ENCODE results near the gene EHBP1.
"Not testable (repeated sequence)": the region's sequence is repeated elsewhere in the genome, so short reads cannot be mapped to it uniquely, and the experiment has no call there.

EHBP1 gene

DNA sequence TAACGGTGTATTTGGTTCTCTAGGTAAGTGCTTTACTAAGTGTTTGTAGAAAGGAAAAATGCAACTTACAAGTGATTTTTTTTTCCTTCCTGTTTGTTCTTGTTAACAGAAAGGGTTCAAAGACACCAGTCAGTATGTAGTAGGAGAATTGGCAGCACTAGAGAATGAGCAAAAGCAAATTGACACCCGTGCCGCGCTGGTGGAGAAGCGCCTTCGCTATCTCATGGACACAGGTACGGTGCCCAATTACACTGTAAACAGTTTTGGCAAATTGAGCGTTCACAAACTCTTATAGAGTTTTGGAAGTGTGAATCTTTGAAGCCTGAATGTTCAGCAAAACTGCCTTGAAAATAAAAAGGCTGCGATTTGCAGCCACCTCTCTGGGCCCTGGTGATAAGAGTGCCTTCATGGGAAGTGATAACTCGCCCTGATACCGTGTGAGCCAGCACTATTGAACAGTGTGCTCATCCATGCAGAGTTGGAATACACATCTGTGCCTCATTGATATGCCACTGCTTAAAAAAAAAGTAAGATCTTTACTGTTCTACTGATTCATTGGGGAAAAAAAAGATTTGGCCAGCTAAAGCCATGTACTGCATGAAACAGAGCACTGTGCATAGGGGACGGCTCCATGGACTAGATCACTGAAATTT is 291.1 kb downstream of the EHBP1 start:
- intact Hi-C loops (cut with micrococcal nuclease), result no loop called here
- no peaks in the 10 kb centered on the region for H3K9me3 Mint-ChIP-seq
- no peak overlapping the region for H3K27ac Mint-ChIP-seq
- H3K4me3 Mint-ChIP-seq, result no peak overlapping the region
- H3K4me1 Mint-ChIP-seq (ENCODE audit: low read depth), result no peaks in the 10 kb centered on the region
- peaks cover 8% of the 10 kb centered on the region for H3K36me3 Mint-ChIP-seq (ENCODE audit: low read depth)
- H3K27me3 Mint-ChIP-seq, result no peaks in the 10 kb centered on the region

DNA sequence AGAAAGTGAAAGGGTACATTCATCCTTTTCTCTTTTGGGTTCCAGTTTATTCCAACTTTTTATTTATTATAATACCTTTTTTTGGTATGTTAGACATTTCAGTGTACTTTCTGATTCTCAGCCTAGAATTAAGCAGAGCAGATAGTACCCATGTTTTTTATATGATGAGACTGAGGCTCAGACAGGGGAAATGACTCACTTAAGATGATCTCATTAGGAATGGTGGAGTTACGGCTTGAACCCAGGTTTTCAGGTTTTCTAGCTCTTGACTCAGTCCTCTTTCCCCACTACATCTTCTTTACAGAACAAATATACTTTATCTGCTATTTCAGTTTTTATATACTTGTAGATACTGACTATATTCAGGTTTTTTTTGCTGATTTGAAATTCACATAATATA is 293.4 kb downstream of the EHBP1 start:
- intact Hi-C loops (cut with micrococcal nuclease), result no loop called here
- no peak overlapping the region for H3K27ac Mint-ChIP-seq
- no peak overlapping the region for H3K4me3 Mint-ChIP-seq
- H3K4me1 Mint-ChIP-seq (ENCODE audit: low read depth), result no peaks in the 10 kb centered on the region
- H3K27me3 Mint-ChIP-seq, result no peaks in the 10 kb centered on the region
- peaks cover 8% of the 10 kb centered on the region for H3K36me3 Mint-ChIP-seq (ENCODE audit: low read depth)
- no peaks in the 10 kb centered on the region for H3K9me3 Mint-ChIP-seq

DNA sequence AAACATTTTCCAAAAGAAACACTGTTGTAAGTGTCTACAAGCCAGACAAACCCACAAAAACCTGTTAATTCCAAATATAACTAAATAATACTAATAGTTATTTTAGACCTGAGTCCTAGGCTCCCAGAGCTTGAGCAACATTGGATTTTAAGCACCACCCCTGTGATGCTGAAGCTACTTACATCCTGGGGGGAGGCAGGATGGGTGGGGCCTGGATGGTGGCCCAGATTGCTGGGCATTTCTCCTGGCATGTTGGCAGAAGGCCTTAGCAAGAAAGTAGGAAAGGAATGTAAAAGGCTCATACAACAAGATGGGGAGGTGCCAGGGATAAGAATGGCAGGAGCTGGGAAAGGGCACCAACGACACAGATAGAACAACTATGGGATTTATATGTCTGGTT is 294.4 kb downstream of the EHBP1 start:
- H3K4me3 Mint-ChIP-seq, result no peak overlapping the region
- no peak overlapping the region for H3K27ac Mint-ChIP-seq
- no peaks in the 10 kb centered on the region for H3K9me3 Mint-ChIP-seq
- no peaks in the 10 kb centered on the region for H3K27me3 Mint-ChIP-seq
- intact Hi-C loops (cut with micrococcal nuclease), result no loop called here
- H3K36me3 Mint-ChIP-seq (ENCODE audit: low read depth), result peaks cover 8% of the 10 kb centered on the region
- no peaks in the 10 kb centered on the region for H3K4me1 Mint-ChIP-seq (ENCODE audit: low read depth)

DNA sequence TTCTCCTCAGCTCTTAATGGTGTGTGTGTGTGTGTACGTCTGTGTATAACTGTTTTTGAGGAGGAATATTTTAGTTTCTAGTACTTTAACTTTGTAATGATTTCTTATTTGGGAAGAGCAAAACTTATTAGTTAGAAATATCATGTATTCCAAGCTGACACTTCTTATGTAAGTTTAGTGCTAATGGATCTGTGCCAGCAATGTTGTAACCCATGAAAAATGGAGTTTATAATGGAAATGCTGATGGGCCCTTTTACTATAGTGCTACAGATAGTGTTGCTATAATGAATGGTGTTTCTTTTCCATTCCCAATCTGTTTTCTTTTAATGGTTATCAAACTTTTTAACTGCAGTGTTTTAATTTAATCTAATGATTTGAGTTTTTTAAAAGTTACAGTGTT is 295.3 kb downstream of the EHBP1 start:
- H3K4me1 Mint-ChIP-seq (ENCODE audit: low read depth), result no peaks in the 10 kb centered on the region

DNA sequence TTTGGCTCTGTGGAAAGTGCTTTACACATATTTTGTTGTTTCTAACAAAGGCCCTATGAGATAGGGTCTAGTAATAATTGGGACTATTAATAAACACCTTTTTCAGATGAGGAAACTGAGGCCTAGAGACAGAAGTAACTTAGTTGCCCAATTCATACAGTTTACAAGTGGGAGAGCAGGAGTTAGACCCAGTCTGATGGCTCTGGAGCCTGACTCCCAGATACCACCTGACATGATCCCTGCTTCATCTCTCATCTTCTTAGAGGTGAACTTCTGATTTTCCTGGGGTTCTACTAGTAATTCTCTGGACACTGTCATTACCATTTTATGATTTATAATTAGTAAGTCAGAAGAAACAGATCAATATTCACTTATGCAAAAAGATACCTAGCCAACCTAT is 296.1 kb downstream of the EHBP1 start:
- intact Hi-C loops (cut with micrococcal nuclease), result no loop called here
- H3K27ac Mint-ChIP-seq, result no peak overlapping the region

More for the DNA sequence above, 295.3 kb downstream of the EHBP1 start:
- H3K27me3 Mint-ChIP-seq, result no peaks in the 10 kb centered on the region
- no peak overlapping the region for H3K27ac Mint-ChIP-seq
- H3K4me3 Mint-ChIP-seq, result no peak overlapping the region
- intact Hi-C loops (cut with micrococcal nuclease), result no loop called here
- no peaks in the 10 kb centered on the region for H3K9me3 Mint-ChIP-seq
- peaks cover 8% of the 10 kb centered on the region for H3K36me3 Mint-ChIP-seq (ENCODE audit: low read depth)

DNA sequence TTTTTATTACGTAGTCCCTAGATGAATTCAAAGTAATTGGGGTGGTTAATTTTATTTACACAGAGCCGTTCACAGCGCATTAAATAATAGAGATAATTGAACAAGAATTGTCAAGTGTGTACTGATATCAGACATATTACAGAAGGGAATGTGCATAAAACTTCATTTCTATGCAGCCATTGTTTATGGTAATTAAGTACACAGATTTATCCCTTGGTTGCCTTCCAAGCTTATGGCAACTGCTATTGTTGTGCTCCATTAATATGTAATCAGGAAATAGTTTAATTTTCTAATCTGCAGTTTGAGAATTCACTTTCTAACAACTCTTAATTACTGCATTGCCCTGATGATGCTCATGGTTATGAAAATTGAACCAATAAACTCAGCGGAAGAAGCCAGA is 297.8 kb downstream of the EHBP1 start:
- no peak overlapping the region for H3K4me3 Mint-ChIP-seq
- H3K27me3 Mint-ChIP-seq, result no peaks in the 10 kb centered on the region
- intact Hi-C loops (cut with micrococcal nuclease), result no loop called here
- no peaks in the 10 kb centered on the region for H3K36me3 Mint-ChIP-seq (ENCODE audit: low read depth)
- no peak overlapping the region for H3K27ac Mint-ChIP-seq
- no peaks in the 10 kb centered on the region for H3K4me1 Mint-ChIP-seq (ENCODE audit: low read depth)
- no peaks in the 10 kb centered on the region for H3K9me3 Mint-ChIP-seq

More for the DNA sequence above, 296.1 kb downstream of the EHBP1 start:
- Mint-ChIP-seq H3K27me3 (no peaks in the 10 kb centered on the region), H3K9me3 (no peaks in the 10 kb centered on the region), H3K4me1 (ENCODE audit: low read depth) (no peaks in the 10 kb centered on the region), H3K36me3 (ENCODE audit: low read depth) (peaks cover 8% of the 10 kb centered on the region), H3K4me3 (no peak overlapping the region)

DNA sequence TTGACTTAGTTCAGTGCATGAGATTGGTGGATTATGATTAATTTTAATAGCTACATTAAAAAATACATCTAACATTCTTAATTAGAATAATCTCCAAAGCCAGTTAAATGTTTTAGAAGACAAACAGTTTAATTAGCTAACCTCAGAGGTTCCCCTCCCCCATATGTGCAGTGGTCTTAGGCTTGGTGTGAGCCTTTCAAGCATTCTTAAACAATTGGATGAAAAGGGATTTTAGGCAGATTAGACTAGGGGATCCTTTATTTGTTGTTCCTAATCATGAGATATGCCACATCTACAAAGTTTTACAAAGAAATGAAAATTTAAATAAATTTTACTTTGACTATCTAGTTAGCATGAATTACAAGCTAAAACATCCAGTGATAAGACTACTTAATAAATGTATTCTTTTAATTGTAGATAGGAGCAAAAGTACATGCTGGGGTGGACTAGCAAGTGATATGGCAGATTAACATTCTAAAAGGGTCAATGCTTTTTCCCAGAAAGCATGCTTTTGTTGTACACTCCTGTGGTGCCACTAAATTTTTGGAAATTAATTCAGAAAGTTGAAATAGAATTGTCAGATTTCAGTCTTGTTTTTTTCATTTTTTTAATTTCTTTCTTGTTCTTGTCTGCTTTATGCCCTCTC is 302.4 kb downstream of the EHBP1 start:
- Mint-ChIP-seq H3K27me3 (no peaks in the 10 kb centered on the region), H3K9me3 (no peaks in the 10 kb centered on the region), H3K4me3 (no peak overlapping the region), H3K4me1 (ENCODE audit: low read depth) (no peaks in the 10 kb centered on the region), H3K36me3 (ENCODE audit: low read depth) (no peaks in the 10 kb centered on the region), H3K27ac (no peak overlapping the region)
- intact Hi-C loops (cut with micrococcal nuclease), result no loop called here

DNA sequence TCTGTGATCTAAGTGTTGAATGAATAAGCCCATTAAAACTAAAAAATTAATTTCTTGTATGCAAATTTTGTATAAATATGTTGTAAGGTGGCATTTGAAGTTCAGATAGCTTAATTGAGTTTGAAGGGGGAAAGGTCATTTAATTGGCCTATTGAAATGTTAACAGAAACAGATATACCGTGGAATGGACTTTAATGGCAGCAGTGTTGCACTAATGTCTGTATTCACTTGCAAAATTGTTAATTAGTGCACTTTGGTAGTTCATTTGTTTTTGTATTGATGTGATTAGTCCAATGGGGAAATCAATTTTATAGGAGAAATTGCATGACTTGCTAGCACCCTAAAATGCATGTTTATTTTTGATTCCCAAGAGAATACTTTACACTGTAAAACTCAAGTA is 303.3 kb downstream of the EHBP1 start:
- intact Hi-C loops (cut with micrococcal nuclease), result no loop called here
- no peak overlapping the region for H3K4me3 Mint-ChIP-seq
- no peak overlapping the region for H3K27ac Mint-ChIP-seq
- H3K27me3 Mint-ChIP-seq, result no peaks in the 10 kb centered on the region
- no peaks in the 10 kb centered on the region for H3K9me3 Mint-ChIP-seq
- no peaks in the 10 kb centered on the region for H3K36me3 Mint-ChIP-seq (ENCODE audit: low read depth)
- no peaks in the 10 kb centered on the region for H3K4me1 Mint-ChIP-seq (ENCODE audit: low read depth)

DNA sequence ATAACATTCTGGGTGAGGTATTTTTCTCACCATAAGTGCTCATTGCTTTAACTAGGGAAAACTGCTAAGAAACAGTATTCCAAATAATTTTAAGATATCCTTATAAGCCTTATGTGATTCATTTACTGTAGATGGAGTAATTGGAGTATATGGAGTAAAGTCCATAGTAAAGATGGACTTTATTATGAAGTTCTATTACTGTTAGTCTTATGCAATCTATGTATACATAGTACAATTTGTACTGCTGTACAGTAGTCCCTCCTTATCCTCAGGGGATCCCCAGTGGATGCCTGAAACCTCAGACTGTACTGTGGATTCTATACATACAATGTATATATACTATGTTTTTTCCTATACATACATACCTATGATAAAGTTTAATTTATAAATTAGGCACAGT is 304.0 kb downstream of the EHBP1 start:
- Mint-ChIP-seq H3K4me3 (no peak overlapping the region), H3K27ac (no peak overlapping the region), H3K27me3 (no peaks in the 10 kb centered on the region), H3K4me1 (ENCODE audit: low read depth) (no peaks in the 10 kb centered on the region), H3K36me3 (ENCODE audit: low read depth) (no peaks in the 10 kb centered on the region), H3K9me3 (no peaks in the 10 kb centered on the region)
- intact Hi-C loops (cut with micrococcal nuclease), result no loop called here

DNA sequence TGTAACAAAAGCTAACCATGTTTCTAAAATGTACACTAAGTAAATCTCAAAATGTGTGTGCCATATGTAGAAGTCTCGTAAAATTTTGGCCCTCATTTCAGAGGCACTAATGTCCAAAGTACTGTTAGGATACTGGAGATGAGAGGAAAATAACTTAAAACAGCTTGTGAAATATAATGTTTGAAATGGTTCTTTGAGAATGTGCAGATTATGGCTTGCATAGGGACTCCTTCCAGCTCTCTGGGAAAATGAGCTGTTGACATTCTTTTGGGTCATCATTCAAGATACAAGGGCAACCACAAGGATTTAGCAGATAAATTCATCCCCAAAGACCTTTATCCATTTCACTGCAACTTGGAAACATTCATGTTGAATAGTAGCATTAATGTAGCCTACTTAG is 307.0 kb downstream of the EHBP1 start:
- Mint-ChIP-seq H3K9me3 (no peaks in the 10 kb centered on the region), H3K4me1 (ENCODE audit: low read depth) (no peaks in the 10 kb centered on the region), H3K4me3 (no peak overlapping the region), H3K27me3 (no peaks in the 10 kb centered on the region), H3K27ac (no peak overlapping the region), H3K36me3 (ENCODE audit: low read depth) (no peaks in the 10 kb centered on the region)
- intact Hi-C loops (cut with micrococcal nuclease), result no loop called here

DNA sequence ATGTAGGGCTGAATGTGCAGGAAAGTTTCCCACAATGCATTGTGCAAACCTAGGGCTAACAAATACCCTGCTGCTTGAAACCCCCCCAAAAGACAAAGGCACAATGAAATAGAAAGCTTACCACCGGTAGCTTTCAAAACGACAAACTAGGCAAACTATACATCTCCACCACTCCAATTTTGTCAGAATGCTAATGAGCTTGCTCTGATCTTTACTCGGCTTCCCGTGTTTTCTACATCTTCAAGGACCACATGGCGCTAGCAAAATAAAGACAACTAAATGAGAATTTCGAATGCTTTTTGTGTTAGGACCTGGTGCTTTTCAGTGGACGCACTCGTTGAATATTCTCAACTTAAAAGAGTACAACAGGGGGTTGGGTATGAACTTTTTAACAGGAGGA is 307.9 kb downstream of the EHBP1 start:
- Mint-ChIP-seq H3K27me3 (no peaks in the 10 kb centered on the region), H3K4me3 (no peak overlapping the region)

DNA sequence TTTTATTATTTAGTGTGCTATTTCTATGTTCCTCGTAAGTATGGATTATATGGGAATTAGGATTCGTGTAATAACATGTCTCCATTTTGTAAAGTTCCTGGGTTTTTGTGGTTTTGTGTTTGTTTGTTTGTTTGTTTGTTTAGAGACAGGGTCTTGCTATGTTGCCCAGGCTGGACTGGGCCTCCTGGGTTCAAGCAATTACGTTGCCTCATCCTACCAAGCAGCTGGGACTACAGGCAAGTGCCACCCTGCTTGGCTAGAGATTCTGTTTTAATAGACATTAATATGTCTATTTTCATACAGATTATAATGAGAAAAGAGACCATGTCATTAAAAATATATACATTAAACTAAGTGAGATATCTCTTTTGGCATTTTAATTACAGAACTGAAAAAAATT is 309.9 kb downstream of the EHBP1 start:
- H3K4me1 Mint-ChIP-seq (ENCODE audit: low read depth), result no peaks in the 10 kb centered on the region
- no peaks in the 10 kb centered on the region for H3K9me3 Mint-ChIP-seq
- H3K27me3 Mint-ChIP-seq, result no peaks in the 10 kb centered on the region
- H3K36me3 Mint-ChIP-seq (ENCODE audit: low read depth), result no peaks in the 10 kb centered on the region
- intact Hi-C loops (cut with micrococcal nuclease), result no loop called here
- H3K4me3 Mint-ChIP-seq, result no peak overlapping the region
- no peak overlapping the region for H3K27ac Mint-ChIP-seq

More for the DNA sequence above, 307.9 kb downstream of the EHBP1 start:
- intact Hi-C loops (cut with micrococcal nuclease), result no loop called here
- Mint-ChIP-seq H3K27ac (no peak overlapping the region), H3K36me3 (ENCODE audit: low read depth) (no peaks in the 10 kb centered on the region), H3K4me1 (ENCODE audit: low read depth) (no peaks in the 10 kb centered on the region), H3K9me3 (no peaks in the 10 kb centered on the region)

DNA sequence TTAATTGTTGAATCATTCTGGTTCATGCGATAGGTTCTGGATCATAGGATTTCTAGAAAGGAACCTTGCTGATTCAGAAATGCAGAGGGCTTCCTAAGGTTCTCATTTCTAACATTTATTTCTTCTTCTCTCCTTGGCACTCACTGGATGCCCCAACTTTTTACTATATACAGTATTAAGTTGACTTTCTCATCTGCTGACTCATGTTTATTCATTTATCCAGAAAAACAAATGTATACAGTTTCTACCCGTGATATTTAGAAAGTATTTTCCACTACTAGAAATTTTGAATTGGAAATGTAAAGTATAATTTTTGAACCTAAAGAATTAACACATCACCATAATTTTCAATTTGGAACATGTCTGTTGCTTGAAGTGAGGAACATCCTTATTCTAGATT is 312.9 kb downstream of the EHBP1 start:
- Mint-ChIP-seq H3K36me3 (ENCODE audit: low read depth) (no peaks in the 10 kb centered on the region), H3K4me3 (no peak overlapping the region), H3K27ac (no peak overlapping the region), H3K4me1 (ENCODE audit: low read depth) (no peaks in the 10 kb centered on the region), H3K9me3 (no peaks in the 10 kb centered on the region), H3K27me3 (no peaks in the 10 kb centered on the region)
- intact Hi-C loops (cut with micrococcal nuclease), result no loop called here

DNA sequence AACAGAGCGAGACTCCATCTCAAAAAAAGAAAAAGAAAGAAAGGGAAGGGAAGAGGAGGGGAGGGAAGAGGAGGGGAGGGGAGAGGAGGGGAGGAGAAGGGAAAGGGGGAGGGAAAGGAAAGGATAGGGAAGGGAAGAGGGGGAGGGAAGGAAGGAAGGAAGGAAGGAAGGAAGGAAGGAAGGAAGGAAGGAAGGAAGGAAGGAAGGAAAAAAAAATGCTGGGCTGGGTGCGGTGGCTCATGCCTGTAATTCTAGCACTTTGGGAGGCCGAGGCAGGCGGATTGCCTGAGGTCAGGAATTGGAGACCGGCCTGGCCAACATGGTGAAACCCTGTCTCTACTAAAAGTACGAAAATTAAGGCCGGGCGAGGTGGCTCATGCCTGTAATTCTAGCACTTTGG is 314.2 kb downstream of the EHBP1 start:
- H3K27me3 Mint-ChIP-seq; H3K9me3 Mint-ChIP-seq; H3K27ac Mint-ChIP-seq; H3K4me3 Mint-ChIP-seq; H3K36me3 Mint-ChIP-seq (ENCODE audit: low read depth); H3K4me1 Mint-ChIP-seq (ENCODE audit: low read depth); intact Hi-C loops (cut with micrococcal nuclease): not testable (repeated sequence)

DNA sequence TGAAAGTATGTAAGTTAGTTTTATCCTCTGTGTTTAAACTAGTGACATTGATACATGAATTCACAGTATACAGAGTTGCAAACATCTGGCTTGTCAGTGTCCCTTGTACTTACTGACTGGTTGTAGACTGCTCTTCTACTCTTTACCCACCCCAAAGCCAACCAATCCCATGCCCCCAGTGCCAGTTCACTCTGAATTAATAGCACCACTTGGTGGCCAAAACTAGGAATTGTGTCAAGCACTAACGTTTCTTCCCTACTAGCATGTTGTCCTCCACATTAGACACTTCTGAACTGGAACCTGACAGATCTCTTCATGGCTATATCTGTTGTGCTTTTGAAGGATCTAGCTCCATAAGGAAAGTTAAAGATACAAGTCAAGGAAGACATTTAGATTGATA is 317.9 kb downstream of the EHBP1 start:
- H3K27ac Mint-ChIP-seq, result no peak overlapping the region
- no peaks in the 10 kb centered on the region for H3K27me3 Mint-ChIP-seq
- no peaks in the 10 kb centered on the region for H3K9me3 Mint-ChIP-seq
- no peaks in the 10 kb centered on the region for H3K36me3 Mint-ChIP-seq (ENCODE audit: low read depth)
- intact Hi-C loops (cut with micrococcal nuclease), result no loop called here
- H3K4me1 Mint-ChIP-seq (ENCODE audit: low read depth), result no peaks in the 10 kb centered on the region
- no peak overlapping the region for H3K4me3 Mint-ChIP-seq

Measured in dendritic cell treated with granulocyte-macrophage colony-stimulating factor and Interleukin-4, amounts not matched to agents 40 ng/mL and 50 ng/mL, for 4 days (primary cell).